ENCODE data around the gene MACF1.

Gene MACF1

DNA sequence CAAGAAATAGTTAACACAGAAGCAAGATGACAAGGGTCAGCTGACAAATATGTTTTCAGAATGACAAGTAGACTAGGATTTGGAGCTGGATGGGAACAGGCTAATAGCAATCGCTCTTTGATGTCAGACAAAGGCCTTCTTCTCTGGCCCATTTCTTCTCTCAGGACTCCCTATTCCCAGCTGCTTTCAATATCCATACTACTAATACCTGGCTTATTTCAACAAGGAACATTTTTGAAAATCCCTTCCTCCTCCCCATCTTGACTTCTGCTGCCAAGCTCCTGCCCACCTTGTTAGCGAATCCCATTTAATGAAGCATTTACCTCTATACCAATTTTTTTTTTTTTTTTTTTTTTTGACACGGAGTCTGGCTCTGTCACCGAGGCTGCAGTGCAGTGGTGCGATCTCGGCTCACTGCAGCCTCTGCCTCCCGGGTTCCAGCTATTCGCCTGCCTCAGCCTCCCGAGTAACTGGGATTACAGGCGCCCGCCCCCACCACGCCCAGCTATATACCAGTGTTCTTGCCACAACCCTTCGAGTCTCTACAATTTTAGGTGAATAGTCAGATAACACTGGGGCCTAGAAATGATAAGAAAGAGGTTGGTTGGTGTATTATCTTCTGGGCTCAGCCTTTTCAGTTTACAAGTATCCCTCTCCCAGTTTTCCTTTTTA, 68.4 kb downstream of the MACF1 start:
- DNase-seq (ENCODE audit: low spot score): no peak
- in situ Hi-C loops (cut with MboI; ENCODE audit: low pct_unique_long_range_greater_than_20kb, low sequenced_read_pairs, unreplicated experiment): no loop called here
- TF ChIP-seq, protein P1, sequence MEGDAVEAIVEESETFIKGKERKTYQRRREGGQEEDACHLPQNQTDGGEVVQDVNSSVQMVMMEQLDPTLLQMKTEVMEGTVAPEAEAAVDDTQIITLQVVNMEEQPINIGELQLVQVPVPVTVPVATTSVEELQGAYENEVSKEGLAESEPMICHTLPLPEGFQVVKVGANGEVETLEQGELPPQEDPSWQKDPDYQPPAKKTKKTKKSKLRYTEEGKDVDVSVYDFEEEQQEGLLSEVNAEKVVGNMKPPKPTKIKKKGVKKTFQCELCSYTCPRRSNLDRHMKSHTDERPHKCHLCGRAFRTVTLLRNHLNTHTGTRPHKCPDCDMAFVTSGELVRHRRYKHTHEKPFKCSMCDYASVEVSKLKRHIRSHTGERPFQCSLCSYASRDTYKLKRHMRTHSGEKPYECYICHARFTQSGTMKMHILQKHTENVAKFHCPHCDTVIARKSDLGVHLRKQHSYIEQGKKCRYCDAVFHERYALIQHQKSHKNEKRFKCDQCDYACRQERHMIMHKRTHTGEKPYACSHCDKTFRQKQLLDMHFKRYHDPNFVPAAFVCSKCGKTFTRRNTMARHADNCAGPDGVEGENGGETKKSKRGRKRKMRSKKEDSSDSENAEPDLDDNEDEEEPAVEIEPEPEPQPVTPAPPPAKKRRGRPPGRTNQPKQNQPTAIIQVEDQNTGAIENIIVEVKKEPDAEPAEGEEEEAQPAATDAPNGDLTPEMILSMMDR (IDR thresholded peaks at IDR 0.05; ENCODE audit: extremely low read depth, insufficient read depth, missing control alignments): no peak

DNA sequence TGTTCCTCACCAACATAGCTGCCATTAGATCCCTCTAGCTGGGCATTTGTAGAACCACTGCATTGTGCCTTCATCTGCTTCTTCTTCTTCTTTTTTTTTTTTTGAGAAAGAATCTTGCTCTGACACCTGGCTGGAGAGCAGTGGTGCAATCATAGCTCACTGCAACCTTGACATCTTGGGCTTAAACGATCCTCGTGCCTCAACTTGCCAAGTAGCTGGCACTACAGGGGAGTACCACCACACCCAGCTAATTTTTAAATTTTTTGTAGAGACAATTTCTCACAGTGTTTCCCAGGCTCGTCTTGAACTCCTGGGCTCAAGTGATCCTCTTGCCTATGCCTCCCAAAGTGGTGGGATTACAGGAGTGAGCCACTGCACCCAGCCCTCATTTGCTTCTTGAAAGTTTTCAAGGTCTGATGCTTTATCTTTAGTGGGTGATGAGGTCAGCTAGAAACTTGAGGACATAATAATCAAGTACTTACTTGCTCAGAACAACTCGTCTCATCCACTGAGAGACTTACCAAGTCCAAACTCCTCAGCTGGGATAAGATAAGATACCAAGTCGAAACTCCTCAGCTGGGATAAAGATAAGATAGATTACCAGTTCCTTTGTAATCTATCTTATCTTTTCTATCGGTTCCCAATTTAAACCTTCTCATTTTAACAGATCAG, 71.5 kb downstream of the MACF1 start:
- TF ChIP-seq, protein P1 (IDR thresholded peaks at IDR 0.05; ENCODE audit: extremely low read depth, insufficient read depth, missing control alignments): no peak
- in situ Hi-C loops (cut with MboI; ENCODE audit: low pct_unique_long_range_greater_than_20kb, low sequenced_read_pairs, unreplicated experiment): no loop called here
- no peak for DNase-seq (ENCODE audit: low spot score)

DNA sequence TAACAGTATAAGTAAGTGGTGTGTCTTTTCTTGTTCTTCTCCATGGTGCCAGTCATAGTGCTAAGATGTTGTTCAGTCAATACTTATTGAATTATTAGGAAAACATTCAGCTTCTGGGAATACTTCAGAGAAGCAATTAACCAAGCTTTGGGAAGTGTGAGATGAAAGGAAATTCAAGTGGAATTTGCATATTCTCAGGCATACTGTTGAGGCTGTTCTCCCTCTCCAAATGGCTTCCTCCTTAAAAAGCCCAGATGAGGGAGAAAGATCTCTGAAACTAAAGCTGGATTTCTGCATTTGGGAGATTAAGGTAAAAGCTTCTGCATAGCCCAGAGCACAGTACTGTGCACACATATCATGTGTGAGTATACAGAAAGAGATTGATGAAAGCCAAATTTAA, 73.4 kb downstream of the MACF1 start:
- TF ChIP-seq, protein P1 (IDR thresholded peaks at IDR 0.05; ENCODE audit: extremely low read depth, insufficient read depth, missing control alignments): no peak
- in situ Hi-C loops (cut with MboI; ENCODE audit: low pct_unique_long_range_greater_than_20kb, low sequenced_read_pairs, unreplicated experiment): no loop called here
- DNase-seq (ENCODE audit: low spot score): no peak

DNA sequence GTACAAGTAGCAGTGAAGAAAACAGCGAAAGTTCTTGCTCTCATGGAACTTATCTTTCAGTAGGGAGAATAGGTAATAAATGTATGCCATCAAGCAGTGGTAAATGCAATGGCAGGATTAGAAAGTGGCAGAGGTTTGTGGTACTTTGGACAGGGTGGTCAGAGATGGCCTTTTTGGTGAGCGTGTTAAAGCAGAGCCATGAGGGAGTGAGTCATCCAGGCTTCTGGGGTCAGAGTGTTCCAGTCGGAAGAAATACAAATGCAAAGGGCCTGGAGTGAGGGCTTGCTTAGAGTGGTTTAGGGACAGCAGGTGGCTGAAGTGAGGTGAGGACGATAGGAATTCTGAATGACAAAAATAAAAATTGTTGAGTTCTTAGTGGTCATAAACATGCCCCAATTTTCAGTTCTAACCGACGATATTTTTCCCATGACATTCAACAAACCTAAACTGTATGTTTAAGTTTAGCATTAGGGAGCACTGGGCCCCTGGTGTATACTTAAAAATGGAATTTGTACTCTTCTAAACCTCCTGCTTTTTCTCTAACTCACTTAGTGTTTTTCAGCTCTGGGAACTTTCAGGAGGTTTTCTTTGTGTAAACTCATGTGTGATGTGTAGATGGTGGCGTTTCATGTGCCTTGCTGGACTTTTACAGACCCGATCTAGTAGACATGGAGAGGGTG, 78.2 kb downstream of the MACF1 start:
- in situ Hi-C loops (cut with MboI; ENCODE audit: low pct_unique_long_range_greater_than_20kb, low sequenced_read_pairs, unreplicated experiment): no loop called here
- DNase-seq (ENCODE audit: low spot score): no peak

DNA sequence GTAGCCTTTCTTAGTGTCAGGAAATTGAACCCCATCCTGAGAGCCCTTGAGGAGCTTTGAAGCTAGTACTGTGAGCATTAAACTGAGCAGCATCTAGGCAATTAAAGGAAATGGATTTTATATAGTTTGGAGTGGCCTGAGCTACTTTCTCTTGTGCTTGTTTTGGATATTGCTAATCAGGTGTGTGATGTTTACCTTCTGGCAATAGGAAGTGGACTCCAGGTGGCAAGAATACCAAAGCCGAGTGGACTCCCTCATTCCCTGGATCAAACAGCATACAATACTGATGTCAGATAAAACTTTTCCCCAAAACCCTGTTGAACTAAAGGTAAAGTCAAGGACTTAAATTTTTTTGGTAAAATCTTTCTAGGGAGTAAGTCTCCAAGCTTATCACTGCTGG, 79.4 kb downstream of the MACF1 start:
- no peak for DNase-seq (ENCODE audit: low spot score)
- in situ Hi-C loops (cut with MboI; ENCODE audit: low pct_unique_long_range_greater_than_20kb, low sequenced_read_pairs, unreplicated experiment): no loop called here
- TF ChIP-seq, protein P1 (IDR thresholded peaks at IDR 0.05; ENCODE audit: extremely low read depth, insufficient read depth, missing control alignments): no peak

More for the DNA sequence above, 78.2 kb downstream of the MACF1 start:
- TF ChIP-seq, protein P1 (IDR thresholded peaks at IDR 0.05; ENCODE audit: extremely low read depth, insufficient read depth, missing control alignments): no peak

DNA sequence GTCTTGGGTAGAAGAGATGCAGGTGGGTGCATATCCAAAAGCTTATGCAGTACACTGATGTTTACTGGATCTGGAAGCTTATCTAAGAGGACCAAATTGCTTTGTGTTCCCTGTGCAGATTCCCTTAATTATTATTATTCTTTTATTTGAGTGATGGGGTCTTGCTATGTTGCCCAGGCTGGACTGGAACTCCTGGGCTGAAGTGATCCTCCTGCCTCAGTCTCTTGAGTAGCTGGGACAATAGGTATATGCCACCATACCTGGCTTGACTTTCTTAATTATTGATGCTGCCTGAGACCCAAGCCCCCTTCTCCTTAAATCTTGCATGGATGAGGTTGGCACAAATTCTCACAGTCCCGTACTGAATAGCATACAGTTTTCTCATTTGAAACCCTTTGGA, 83.0 kb downstream of the MACF1 start:
- TF ChIP-seq, protein P1 (IDR thresholded peaks at IDR 0.05; ENCODE audit: extremely low read depth, insufficient read depth, missing control alignments): no peak
- in situ Hi-C loops (cut with MboI; ENCODE audit: low pct_unique_long_range_greater_than_20kb, low sequenced_read_pairs, unreplicated experiment): no loop called here
- no peak for DNase-seq (ENCODE audit: low spot score)
